H9 (cell line): ENCODE data around the gene GNMT. TPM values are rescaled to one million over a fixed set of nuclear protein-coding genes. Genes with fewer than 3 reads are reported as not detected.

Source experiments
- DNase-seq: peaks from one replicate; pipeline ENCODE4 v3.0.0-alpha.2; 2017
- H2AFZ ChIP-seq: one replicate; pipeline ENCODE4 v1.6.1; 2013; ENCODE audit warnings: mild to moderate bottlenecking, low read length, control low read depth, moderate library complexity
- H2AK5ac ChIP-seq: 2 replicates; pipeline ENCODE4 v1.6.1; 2013; ENCODE audit warnings: low read length, control low read depth, mixed read lengths; ENCODE audit not compliant: insufficient read length
- H2BK120ac ChIP-seq: one replicate; pipeline ENCODE4 v1.6.1; 2013; ENCODE audit warnings: low read depth, mild to moderate bottlenecking, low read length, control low read depth, inconsistent platforms; ENCODE audit not compliant: poor library complexity, severe bottlenecking
- H2BK12ac ChIP-seq: 2 replicates; pipeline ENCODE4 v1.6.1; 2013; ENCODE audit warnings: low read length, control low read depth, mixed read lengths, low read depth; ENCODE audit not compliant: insufficient read length
- H2BK15ac ChIP-seq: 2 replicates; pipeline ENCODE4 v1.6.1; 2013; ENCODE audit warnings: low read depth, low read length, control low read depth
- H2BK20ac ChIP-seq: one replicate; pipeline ENCODE4 v1.6.1; 2013; ENCODE audit warnings: low read depth, mild to moderate bottlenecking, low read length, control low read depth, inconsistent platforms; ENCODE audit not compliant: poor library complexity, severe bottlenecking
- H2BK5ac ChIP-seq: 2 replicates; pipeline ENCODE4 v1.6.1; 2013; ENCODE audit warnings: low read length, control low read depth, mixed read lengths; ENCODE audit not compliant: insufficient read length
- H3K14ac ChIP-seq: 2 replicates; pipeline ENCODE4 v1.6.1; 2013; ENCODE audit warnings: low read length, control low read depth; ENCODE audit not compliant: insufficient read depth
- H3K18ac ChIP-seq: 2 replicates; pipeline ENCODE4 v1.6.1; 2013; ENCODE audit warnings: low read depth, mild to moderate bottlenecking, mixed read lengths, low read length, control low read depth; ENCODE audit not compliant: insufficient read length
- H3K23ac ChIP-seq: 2 replicates; pipeline ENCODE4 v1.6.1; 2013; ENCODE audit warnings: low read length, control low read depth, mixed read lengths, low read depth; ENCODE audit not compliant: insufficient read length
- H3K23me2 ChIP-seq: 2 replicates; pipeline ENCODE4 v1.6.1; 2013; ENCODE audit warnings: low read depth, mild to moderate bottlenecking, mixed read lengths, low read length, control low read depth; ENCODE audit not compliant: insufficient read length, poor library complexity, severe bottlenecking
- H3K27ac ChIP-seq: 2 replicates; pipeline ENCODE4 v1.5.1; 2013; ENCODE audit warnings: low read length, control low read depth, mixed read lengths, low read depth; ENCODE audit not compliant: insufficient read length
- H3K27me3 ChIP-seq: 2 replicates; pipeline ENCODE4 v1.6.1; 2013; ENCODE audit warnings: low read length, control low read depth, inconsistent platforms; ENCODE audit not compliant: insufficient read depth
- H3K4ac ChIP-seq: 2 replicates; pipeline ENCODE4 v1.6.1; 2013; ENCODE audit warnings: low read depth, mild to moderate bottlenecking, control low read depth, inconsistent platforms, low read length, moderate library complexity
- H3K4me1 ChIP-seq: 2 replicates; pipeline ENCODE4 v1.6.1; 2013; ENCODE audit warnings: low read length, control low read depth, inconsistent platforms; ENCODE audit not compliant: insufficient read depth
- H3K4me2 ChIP-seq: 2 replicates; pipeline ENCODE4 v1.6.1; 2013; ENCODE audit warnings: low read length, control low read depth, mixed read lengths; ENCODE audit not compliant: insufficient read length, insufficient read depth
- H3K56ac ChIP-seq: 2 replicates; pipeline ENCODE4 v1.6.1; 2013; ENCODE audit warnings: low read depth, mild to moderate bottlenecking, mixed read lengths, low read length, control low read depth; ENCODE audit not compliant: insufficient read length
- H3K79me1 ChIP-seq: 2 replicates; pipeline ENCODE4 v1.6.1; 2013; ENCODE audit warnings: low read depth, mild to moderate bottlenecking, moderate library complexity, low read length, control low read depth, inconsistent platforms; ENCODE audit not compliant: insufficient read depth, poor library complexity, severe bottlenecking
- H3K79me2 ChIP-seq: 2 replicates; pipeline ENCODE4 v1.6.1; 2013; ENCODE audit warnings: low read length, control low read depth, inconsistent platforms; ENCODE audit not compliant: insufficient read depth
- H3K9ac ChIP-seq: 2 replicates; pipeline ENCODE4 v1.6.1; 2013; ENCODE audit warnings: low read length, control low read depth, mixed read lengths; ENCODE audit not compliant: insufficient read length; ENCODE audit errors: extremely low read depth
- H3K9me3 ChIP-seq: one replicate; pipeline ENCODE4 v1.6.1; 2013; ENCODE audit warnings: low read depth, low read length, inconsistent platforms; ENCODE audit not compliant: control insufficient read depth
- H3T11ph ChIP-seq: one replicate; pipeline ENCODE4 v1.6.1; 2013; ENCODE audit warnings: mild to moderate bottlenecking, low read length, control low read depth, inconsistent platforms
- H4K20me1 ChIP-seq: one replicate; pipeline ENCODE4 v1.6.1; 2013; ENCODE audit not compliant: control insufficient read depth, insufficient read length, insufficient read depth
- H4K5ac ChIP-seq: 2 replicates; pipeline ENCODE4 v1.6.1; 2013; ENCODE audit warnings: low read depth, mild to moderate bottlenecking, mixed read lengths, low read length, control low read depth; ENCODE audit not compliant: insufficient read length
- H4K8ac ChIP-seq: replicated peaks from 2 replicates; pipeline ENCODE4 v1.6.1; 2013; ENCODE audit warnings: low read length, control low read depth, mixed read lengths, low read depth; ENCODE audit not compliant: insufficient read length
- H4K91ac ChIP-seq: 2 replicates; pipeline ENCODE4 v1.6.1; 2013; ENCODE audit warnings: low read depth, mild to moderate bottlenecking, moderate library complexity, mixed read lengths, low read length, control low read depth; ENCODE audit not compliant: insufficient read length
- H3K27ac Mint-ChIP-seq, 3 experiments: 2 replicates in 2 of 3; 3 replicates in 1 of 3; pipeline ENCODE4 v1.8.0; 2020 to 2021; ENCODE audit warnings: mixed read lengths in 3 of 3, mild to moderate bottlenecking in 1 of 3, moderate library complexity in 1 of 3
- H3K27me3 Mint-ChIP-seq: 2 replicates; pipeline ENCODE4 v1.8.0; 2021; ENCODE audit warnings: low read depth, mild to moderate bottlenecking, moderate library complexity, mixed read lengths
- H3K36me3 Mint-ChIP-seq, 3 experiments: 2 replicates in 2 of 3; 3 replicates in 1 of 3; pipeline ENCODE4 v1.8.0; 2020 to 2021; ENCODE audit warnings: low read depth in 3 of 3, mixed read lengths in 3 of 3; ENCODE audit not compliant: insufficient read depth in 1 of 3
- H3K4me1 Mint-ChIP-seq, 2 experiments: 2 replicates each; pipeline ENCODE4 v1.8.0; 2020; ENCODE audit warnings: mixed read lengths in 2 of 2
- H3K4me3 Mint-ChIP-seq, 2 experiments: 2 replicates in 1 of 2; 3 replicates in 1 of 2; pipeline ENCODE4 v1.8.0; 2020 to 2021; ENCODE audit warnings: mild to moderate bottlenecking in 2 of 2, mixed read lengths in 2 of 2, moderate library complexity in 1 of 2
- H3K9me3 Mint-ChIP-seq, 2 experiments: 2 replicates in 1 of 2; 3 replicates in 1 of 2; pipeline ENCODE4 v1.8.0; 2020; ENCODE audit warnings: mild to moderate bottlenecking in 2 of 2, mixed read lengths in 2 of 2, moderate library complexity in 1 of 2
- WGBS: extraction: QIAGEN DNeasy Blood & Tissue Kit; methylation state at CpG from one replicate; pipeline ENCODE4 v1.1.7; 2013; ENCODE audit warnings: missing lambda C conversion rate, low lambda C conversion rate, mixed read lengths; ENCODE audit not compliant: insufficient read length; ENCODE audit errors: extremely low coverage; 5-methylcytosine and 5-hydroxymethylcytosine counted together
- total RNA-seq: library from RNA; stranded (reverse); gene quantifications from 2 replicates; pipeline ENCODE4 v1.2.1, GENCODE V29; 2021
- TF ChIP-seq, protein P1 (sequence below): fragments of 200-600 bp; sonication (generic); conservative IDR thresholded peaks from 3 replicates; pipeline ENCODE4 v1.8.0; 2021; ENCODE audit warnings: antibody characterized with exemption, mild to moderate bottlenecking

GNMT gene
- total RNA-seq, 1 experiment from 2014 or later: 1.1 TPM

DNA sequence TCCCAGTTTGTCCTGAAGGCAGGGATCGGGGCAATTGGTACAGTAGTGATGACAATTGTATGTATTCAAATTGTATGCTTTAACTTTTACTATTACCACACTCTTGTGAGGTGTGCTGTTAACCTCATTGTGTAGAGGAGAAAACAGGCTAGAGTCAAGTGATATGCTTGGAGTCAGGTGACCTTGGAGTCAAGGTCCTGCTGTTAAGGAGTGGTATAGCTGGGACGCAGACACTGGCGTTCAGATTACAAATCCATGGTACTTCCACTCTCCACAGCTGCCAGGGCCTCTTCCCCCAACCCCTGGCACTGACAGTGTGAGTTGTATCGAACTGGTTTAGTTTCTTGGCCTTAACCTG is 20.8 kb upstream of the GNMT start:
- peaks cover 29 to 79% (median 44%) of the 10 kb centered on the region in 3 experiments for H3K36me3 Mint-ChIP-seq

More for the DNA sequence above, 20.8 kb upstream of the GNMT start:
- no peak overlapping the region for H2BK20ac ChIP-seq
- H3K4me1 ChIP-seq: no peaks in the 10 kb centered on the region
- no CpG with 5 or more reads among the region's 4 CpGs for WGBS
- no peak overlapping the region for H4K8ac ChIP-seq
- H2BK120ac ChIP-seq: no peak overlapping the region
- peaks cover 2% of the 10 kb centered on the region for H4K20me1 ChIP-seq
- no peak for DNase-seq
- no peak overlapping the region for H3K14ac ChIP-seq
- H3T11ph ChIP-seq: no peak overlapping the region
- H3K79me1 ChIP-seq: no peaks in the 10 kb centered on the region
- H2BK5ac ChIP-seq: no peak overlapping the region
- peaks cover 4% of the 10 kb centered on the region; the same call in 1 of the 2 replicates for H3K79me2 ChIP-seq
- no peak overlapping the region for H4K91ac ChIP-seq
- no peaks in the 10 kb centered on the region for H3K27me3 Mint-ChIP-seq
- no peak overlapping the region for H4K5ac ChIP-seq
- H2AFZ ChIP-seq: no peak overlapping the region
- H3K4me3 Mint-ChIP-seq: no peak overlapping the region
- H3K56ac ChIP-seq: no peak overlapping the region
- H3K27ac Mint-ChIP-seq: peak overlapping the region in 1 of 3 experiments; percentile 59; a peak in 3 of 7 replicates
- H3K9me3 ChIP-seq: no peaks in the 10 kb centered on the region
- H3K18ac ChIP-seq: no peak overlapping the region
- peaks cover 9 to 14% of the 10 kb centered on the region in 2 experiments for H3K4me1 Mint-ChIP-seq
- no peaks in the 10 kb centered on the region for H3K27me3 ChIP-seq
- H3K9ac ChIP-seq: no peak overlapping the region
- no peak overlapping the region for H2BK12ac ChIP-seq
- no peak overlapping the region for H2AK5ac ChIP-seq
- H3K4me2 ChIP-seq: no peak overlapping the region
- H3K23me2 ChIP-seq: no peaks in the 10 kb centered on the region
- TF ChIP-seq, protein P1, sequence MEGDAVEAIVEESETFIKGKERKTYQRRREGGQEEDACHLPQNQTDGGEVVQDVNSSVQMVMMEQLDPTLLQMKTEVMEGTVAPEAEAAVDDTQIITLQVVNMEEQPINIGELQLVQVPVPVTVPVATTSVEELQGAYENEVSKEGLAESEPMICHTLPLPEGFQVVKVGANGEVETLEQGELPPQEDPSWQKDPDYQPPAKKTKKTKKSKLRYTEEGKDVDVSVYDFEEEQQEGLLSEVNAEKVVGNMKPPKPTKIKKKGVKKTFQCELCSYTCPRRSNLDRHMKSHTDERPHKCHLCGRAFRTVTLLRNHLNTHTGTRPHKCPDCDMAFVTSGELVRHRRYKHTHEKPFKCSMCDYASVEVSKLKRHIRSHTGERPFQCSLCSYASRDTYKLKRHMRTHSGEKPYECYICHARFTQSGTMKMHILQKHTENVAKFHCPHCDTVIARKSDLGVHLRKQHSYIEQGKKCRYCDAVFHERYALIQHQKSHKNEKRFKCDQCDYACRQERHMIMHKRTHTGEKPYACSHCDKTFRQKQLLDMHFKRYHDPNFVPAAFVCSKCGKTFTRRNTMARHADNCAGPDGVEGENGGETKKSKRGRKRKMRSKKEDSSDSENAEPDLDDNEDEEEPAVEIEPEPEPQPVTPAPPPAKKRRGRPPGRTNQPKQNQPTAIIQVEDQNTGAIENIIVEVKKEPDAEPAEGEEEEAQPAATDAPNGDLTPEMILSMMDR: no peak
- no peak overlapping the region for H3K23ac ChIP-seq
- H3K9me3 Mint-ChIP-seq: no peaks in the 10 kb centered on the region; a peak in 1 of 5 replicates
- no peak overlapping the region for H3K4ac ChIP-seq
- H3K27ac ChIP-seq: no peak overlapping the region
- no peak overlapping the region for H2BK15ac ChIP-seq
